Measurements from ENCODE around the gene SMARCA2.

GRCh38 chr9:1977026-1977425 is 38.1 kb upstream of the SMARCA2 start:
- TF ChIP-seq SUZ12 (IDR thresholded peaks at IDR 0.05) (no peak), SP1 (IDR thresholded peaks at IDR 0.05) (no peak), ELF4 (IDR thresholded peaks at IDR 0.05) (no peak), LEF1 (IDR thresholded peaks at IDR 0.05; ENCODE audit: borderline replicate concordance) (no peak)

Measured in HEK293T (cell line).